B cell (primary cell): ENCODE data around the gene PIK3IP1. TPM values are rescaled to one million over a fixed set of nuclear protein-coding genes. Genes with fewer than 3 reads are reported as not detected.
A peak's percentile ranks its signal among the peaks of the same experiment; 100 is the strongest.

Experiments used
- ATAC-seq: fragments of 200-7000 bp; cut with Tn5 transposase; one replicate; pipeline ENCODE4 v1.10.0; 2021; ENCODE audit warnings: low read depth, mild to moderate bottlenecking, moderate number of reproducible peaks, moderate library complexity
- CTCF ChIA-PET: fragments of 350-600 bp; sonication (Branson Sonifier 250); formaldehyde crosslinking; loops from one replicate; lab custom pipeline; 2021; ENCODE audit warnings: antibody characterized with exemption, inconsistent platforms; lab: Charles Lee
- POLR2A ChIA-PET: fragments of 350-600 bp; sonication (Branson Sonifier 250); formaldehyde crosslinking; loops from one replicate; lab custom pipeline; 2021; ENCODE audit warnings: antibody characterized with exemption; lab: Charles Lee
- DNase-seq: peaks from one replicate; pipeline ENCODE4 v3.0.0; 2013
- H2AFZ ChIP-seq: 2 replicates; pipeline ENCODE4 v1.6.1; 2012; ENCODE audit warnings: mild to moderate bottlenecking, low read depth, low read length; ENCODE audit not compliant: insufficient read depth, poor library complexity, severe bottlenecking
- H3K27ac ChIP-seq, 2 donors: 1 replicate in 1 of 2; 2 replicates in 1 of 2; pipeline ENCODE4 v1.5.1; 2012 to 2013; ENCODE audit warnings: low read length in 2 of 2, mild to moderate bottlenecking in 2 of 2, moderate library complexity in 1 of 2
- H3K27me3 ChIP-seq, 4 experiments: fragments of 200-600 bp in 1 of 4; sonication (generic) in 1 of 4; replicated peaks in 1 of 4; 1 replicate in 2 of 4; 2 replicates in 2 of 4; pipeline versions ENCODE4 v1.6.1 to v1.7.0; 2013 to 2016; ENCODE audit warnings: low read length in 3 of 4, mild to moderate bottlenecking in 2 of 4, mixed read lengths in 1 of 4, moderate library complexity in 1 of 4; ENCODE audit not compliant: insufficient read depth in 4 of 4, control insufficient read depth in 3 of 4; ENCODE audit errors: control extremely low read depth in 1 of 4
- H3K36me3 ChIP-seq, 2 experiments: replicated peaks in 1 of 2; 1 replicate in 1 of 2; 2 replicates in 1 of 2; pipeline versions ENCODE4 v1.6.1 to v1.7.1; 2013; ENCODE audit warnings: low read length in 1 of 2; ENCODE audit not compliant: insufficient read depth in 2 of 2, control insufficient read depth in 1 of 2; ENCODE audit errors: control extremely low read depth in 1 of 2, extremely low read depth in 1 of 2
- H3K4me1 ChIP-seq, 2 donors: fragments of 200-600 bp in 1 of 2; sonication (generic) in 1 of 2; 1 replicate in 1 of 2; 2 replicates in 1 of 2; pipeline versions ENCODE4 v1.5.1 to v1.6.1; 2013 to 2017; ENCODE audit warnings: low read length in 2 of 2; ENCODE audit not compliant: control insufficient read depth in 2 of 2, insufficient read depth in 2 of 2
- H3K4me2 ChIP-seq: replicated peaks from 2 replicates; pipeline ENCODE3; 2012; ENCODE audit warnings: mild to moderate bottlenecking, low read depth, low read length; ENCODE audit not compliant: poor library complexity, severe bottlenecking
- H3K4me3 ChIP-seq, 5 experiments: fragments of 200-600 bp in 1 of 5; sonication (generic) in 1 of 5; 1 replicate in 3 of 5; 2 replicates in 2 of 5; pipeline versions ENCODE4 v1.5.1 to v1.7.0; 2011 to 2016; ENCODE audit warnings: low read length in 4 of 5, mild to moderate bottlenecking in 4 of 5, low read depth in 2 of 5, control low read depth in 1 of 5, moderate library complexity in 1 of 5; ENCODE audit not compliant: insufficient read depth in 1 of 5; ENCODE audit errors: control extremely low read depth in 1 of 5, extremely low read depth in 1 of 5
- H3K79me2 ChIP-seq: fragments of 200-600 bp; sonication (generic); one replicate; pipeline ENCODE4 v1.6.0; 2016; ENCODE audit warnings: low read length; ENCODE audit not compliant: control insufficient read depth, insufficient read depth
- H3K9ac ChIP-seq: fragments of 200-600 bp; sonication (generic); 2 replicates; pipeline ENCODE4 v1.6.1; 2017; ENCODE audit warnings: mild to moderate bottlenecking, low read length, moderate library complexity
- H3K9me3 ChIP-seq, 3 donors: one replicate each; pipeline versions ENCODE4 v1.6.1 to v1.7.1; 2013; ENCODE audit warnings: low read length in 2 of 3; ENCODE audit not compliant: control insufficient read depth in 2 of 3, insufficient read depth in 1 of 3; ENCODE audit errors: control extremely low read depth in 1 of 3
- H4K20me1 ChIP-seq: 2 replicates; pipeline ENCODE4 v1.6.0; 2012; ENCODE audit warnings: mild to moderate bottlenecking, low read length; ENCODE audit not compliant: insufficient read depth, control insufficient read depth, poor library complexity, severe bottlenecking
- H3K27ac Mint-ChIP-seq: one replicate; pipeline ENCODE4 v1.8.0; 2021; ENCODE audit warnings: mixed read lengths
- H3K27me3 Mint-ChIP-seq: one replicate; pipeline ENCODE4 v1.8.0; 2021; ENCODE audit warnings: mixed read lengths
- H3K4me1 Mint-ChIP-seq: one replicate; pipeline ENCODE4 v1.8.0; 2021; ENCODE audit warnings: mixed read lengths
- H3K4me3 Mint-ChIP-seq: one replicate; pipeline ENCODE4 v1.8.0; 2021; ENCODE audit warnings: mixed read lengths
- H3K9me3 Mint-ChIP-seq: one replicate; pipeline ENCODE4 v1.8.0; 2022; ENCODE audit warnings: mixed read lengths; ENCODE audit not compliant: insufficient read depth
- CTCF ChIP-seq: fragments of 200-600 bp; IDR thresholded peaks from one replicate; pipeline ENCODE4 v1.8.0; 2022; ENCODE audit warnings: antibody characterized with exemption, mild to moderate bottlenecking
- EZH2 ChIP-seq: IDR thresholded peaks from 2 replicates; pipeline ENCODE4 v1.6.1; 2012; ENCODE audit warnings: borderline replicate concordance, low read depth, mild to moderate bottlenecking, moderate library complexity, low read length; ENCODE audit not compliant: insufficient read depth, poor library complexity, severe bottlenecking
- WGBS: methylation state at CpG from one replicate; pipeline ENCODE4 v1.1.5; 2013; ENCODE audit warnings: missing lambda C conversion rate; ENCODE audit not compliant: insufficient coverage; 5-methylcytosine and 5-hydroxymethylcytosine counted together
- intact Hi-C: fragments of 100-400 bp; cut with micrococcal nuclease; formaldehyde crosslinking; loops from one replicate; pipeline ENCODE4 v1.10.0; 2022
- polyA plus RNA-seq: library from polyadenylated mRNA; depleted of rRNA; stranded (reverse); fragments of >200 nt; gene quantifications from 2 replicates; pipeline ENCODE4 v1.2.3, GENCODE V29; 2012
- total RNA-seq, 2 donors: library from RNA; stranded (reverse); fragments of 120-200 nt in 1 of 2; gene quantifications; 1 replicate in 1 of 2; 2 replicates in 1 of 2; pipeline versions ENCODE4 v1.2.3 to v1.2.4, GENCODE V29; 2013 to 2022

The PIK3IP1 gene
- total and polyA plus RNA-seq, 2 donors (not counting 1 experiment from before 2014, with no cell fraction given) = 89.8 to 92.9 TPM

DNA sequence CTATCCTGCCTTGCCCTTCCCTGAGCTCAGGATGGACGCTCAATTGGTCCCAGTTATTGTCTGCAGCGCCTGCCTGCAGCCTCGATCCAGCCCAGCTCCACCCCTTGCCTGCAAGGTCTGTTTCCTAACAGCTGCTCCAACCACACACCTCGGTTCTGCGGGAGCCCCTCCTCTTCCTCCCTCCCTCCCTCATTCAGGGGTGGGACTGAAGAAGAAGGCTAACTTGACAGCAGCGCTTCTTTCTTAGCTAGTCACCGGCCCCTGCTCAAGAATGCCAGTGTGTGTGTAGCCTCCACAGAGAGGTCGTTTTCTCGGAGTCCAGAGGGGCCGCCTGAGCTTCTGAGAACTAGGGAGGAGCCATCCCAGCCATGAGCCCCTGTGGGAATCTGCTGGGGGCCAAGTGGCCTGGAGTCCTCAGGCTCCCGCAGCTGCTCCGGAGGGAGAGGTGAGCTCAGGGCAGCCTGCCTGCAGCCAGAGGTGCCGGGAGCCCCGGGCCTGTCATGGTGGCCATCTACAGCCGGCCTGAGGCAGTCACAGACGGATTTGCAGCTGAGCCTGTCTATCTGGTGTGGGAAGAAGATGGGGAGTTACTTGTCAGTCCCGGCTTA lies 44.0 kb downstream of the PIK3IP1 start:
- H3K79me2 ChIP-seq = peaks cover 6% of the 10 kb centered on the region
- H3K36me3 ChIP-seq = peaks cover 0 to 7% of the 10 kb centered on the region in 2 experiments
- TF ChIP-seq EZH2 = no peak
- no peak for TF ChIP-seq CTCF
- ATAC-seq = peak; percentile 60
- DNase-seq = peak; percentile 35
- no peak overlapping the region for H3K4me3 ChIP-seq
- H3K9me3 ChIP-seq = no peaks in the 10 kb centered on the region
- no peak overlapping the region for H3K27ac ChIP-seq
- Mint-ChIP-seq H3K4me1 (peaks cover 5% of the 10 kb centered on the region), H3K27me3 (no peaks in the 10 kb centered on the region), H3K4me3 (no peak overlapping the region), H3K9me3 (no peaks in the 10 kb centered on the region), H3K27ac (no peak overlapping the region)
- H2AFZ ChIP-seq = no peak overlapping the region
- H3K27me3 ChIP-seq = no peaks in the 10 kb centered on the region
- 55% methylated on average over 13 of the region's 17 CpGs for whole genome bisulfite sequencing
- intact Hi-C loops = no loop called here
- H3K4me2 ChIP-seq = peak overlapping the region; percentile 36
- CTCF ChIA-PET = interaction anchor here (0.7 to 2.0 kb wide), 2 partner anchors 23 to 102 kb away, joined by 3 to 6 read pairs; no protein-coding TSS in a partner anchor
- no peaks in the 10 kb centered on the region for H4K20me1 ChIP-seq
- H3K9ac ChIP-seq = no peak overlapping the region
- H3K4me1 ChIP-seq = peaks cover 5 to 10% of the 10 kb centered on the region in 2 donors
- POLR2A ChIA-PET = no interaction called here

GRCh38 chr22:31247726-31248125 lies 44.6 kb downstream of the PIK3IP1 start:
- Histone ChIP-seq H3K36me3 (peaks cover 0 to 9% of the 10 kb centered on the region in 2 experiments), H3K9ac (no peak overlapping the region)
- TF ChIP-seq EZH2 (no peak), CTCF (no peak)

More at GRCh38 chr22:31247726-31248125, 44.6 kb downstream of the PIK3IP1 start:
- ChIA-PET CTCF (interaction anchor here (0.7 to 2.0 kb wide), 2 partner anchors 23 to 102 kb away, joined by 3 to 6 read pairs; no protein-coding TSS in a partner anchor), POLR2A (no interaction called here)
- Mint-ChIP-seq H3K4me1 (peaks cover 4% of the 10 kb centered on the region), H3K27ac (no peak overlapping the region), H3K4me3 (no peak overlapping the region), H3K9me3 (no peaks in the 10 kb centered on the region), H3K27me3 (no peaks in the 10 kb centered on the region)
- Histone ChIP-seq H3K79me2 (peaks cover 6% of the 10 kb centered on the region), H3K27ac (no peak overlapping the region), H3K27me3 (no peaks in the 10 kb centered on the region), H3K9me3 (no peaks in the 10 kb centered on the region), H3K4me3 (no peak overlapping the region), H3K4me1 (peaks cover 5 to 10% of the 10 kb centered on the region in 2 donors), H4K20me1 (no peaks in the 10 kb centered on the region), H3K4me2 (peak overlapping the region; percentile 36), H2AFZ (no peak overlapping the region)
- intact Hi-C loops = no loop called here
- DNase-seq (no peak), ATAC-seq (no peak)
- 89% methylated on average over 1 of the region's 1 CpG for WGBS
